Measurements from ENCODE around the gene TMEM259.

- TF ChIP-seq EZH2 (IDR thresholded peaks at IDR 0.05) (no peak), EZH2phosphoT487 (IDR thresholded peaks at IDR 0.05) (no peak)
- TF ChIP-seq, protein P1, sequence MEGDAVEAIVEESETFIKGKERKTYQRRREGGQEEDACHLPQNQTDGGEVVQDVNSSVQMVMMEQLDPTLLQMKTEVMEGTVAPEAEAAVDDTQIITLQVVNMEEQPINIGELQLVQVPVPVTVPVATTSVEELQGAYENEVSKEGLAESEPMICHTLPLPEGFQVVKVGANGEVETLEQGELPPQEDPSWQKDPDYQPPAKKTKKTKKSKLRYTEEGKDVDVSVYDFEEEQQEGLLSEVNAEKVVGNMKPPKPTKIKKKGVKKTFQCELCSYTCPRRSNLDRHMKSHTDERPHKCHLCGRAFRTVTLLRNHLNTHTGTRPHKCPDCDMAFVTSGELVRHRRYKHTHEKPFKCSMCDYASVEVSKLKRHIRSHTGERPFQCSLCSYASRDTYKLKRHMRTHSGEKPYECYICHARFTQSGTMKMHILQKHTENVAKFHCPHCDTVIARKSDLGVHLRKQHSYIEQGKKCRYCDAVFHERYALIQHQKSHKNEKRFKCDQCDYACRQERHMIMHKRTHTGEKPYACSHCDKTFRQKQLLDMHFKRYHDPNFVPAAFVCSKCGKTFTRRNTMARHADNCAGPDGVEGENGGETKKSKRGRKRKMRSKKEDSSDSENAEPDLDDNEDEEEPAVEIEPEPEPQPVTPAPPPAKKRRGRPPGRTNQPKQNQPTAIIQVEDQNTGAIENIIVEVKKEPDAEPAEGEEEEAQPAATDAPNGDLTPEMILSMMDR (IDR thresholded peaks at IDR 0.05): no peak
Measured at GRCh38 chr19:979318-979741, 41.6 kb downstream of the TMEM259 start.

Measured in neural progenitor cell (in vitro differentiated cells).